Measurements from ENCODE around the gene SLC48A1.

Gene SLC48A1

GRCh38 chr12:47778881-47779280 is 5.8 kb downstream of the SLC48A1 start:
- DNase-seq: no peak

DNA sequence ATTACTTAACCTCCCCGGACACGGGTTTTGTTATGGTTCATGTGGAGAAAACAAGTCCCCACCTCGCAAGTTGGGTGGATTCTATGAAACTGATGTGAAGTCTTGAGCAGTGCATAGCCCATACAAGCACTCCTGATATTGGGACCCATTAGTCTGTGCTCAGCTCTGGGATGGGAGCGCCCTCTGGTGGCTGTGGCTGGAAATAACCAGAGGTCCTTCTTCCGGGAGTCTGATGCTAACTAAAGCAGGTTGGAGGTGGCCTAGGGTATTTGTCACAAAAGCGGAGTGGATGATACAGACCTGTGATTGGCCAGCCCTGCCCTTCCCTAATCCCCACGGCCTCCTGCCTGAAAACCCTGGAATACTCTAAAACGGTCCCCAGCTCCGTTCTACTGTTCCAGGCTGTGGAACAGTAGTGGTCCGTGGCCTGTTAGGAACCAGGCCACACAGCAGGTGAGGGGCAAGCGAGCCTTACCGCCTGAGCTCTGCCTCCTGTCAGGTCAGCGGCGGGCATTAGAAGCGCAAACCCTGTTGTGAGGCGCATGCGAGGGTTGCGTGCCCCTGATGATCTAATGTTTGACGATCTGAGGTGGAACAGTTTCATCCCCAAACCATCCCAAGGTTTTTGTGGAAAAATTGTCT is 6.4 kb downstream of the SLC48A1 start:
- peak; percentile 69 for DNase-seq

DNA sequence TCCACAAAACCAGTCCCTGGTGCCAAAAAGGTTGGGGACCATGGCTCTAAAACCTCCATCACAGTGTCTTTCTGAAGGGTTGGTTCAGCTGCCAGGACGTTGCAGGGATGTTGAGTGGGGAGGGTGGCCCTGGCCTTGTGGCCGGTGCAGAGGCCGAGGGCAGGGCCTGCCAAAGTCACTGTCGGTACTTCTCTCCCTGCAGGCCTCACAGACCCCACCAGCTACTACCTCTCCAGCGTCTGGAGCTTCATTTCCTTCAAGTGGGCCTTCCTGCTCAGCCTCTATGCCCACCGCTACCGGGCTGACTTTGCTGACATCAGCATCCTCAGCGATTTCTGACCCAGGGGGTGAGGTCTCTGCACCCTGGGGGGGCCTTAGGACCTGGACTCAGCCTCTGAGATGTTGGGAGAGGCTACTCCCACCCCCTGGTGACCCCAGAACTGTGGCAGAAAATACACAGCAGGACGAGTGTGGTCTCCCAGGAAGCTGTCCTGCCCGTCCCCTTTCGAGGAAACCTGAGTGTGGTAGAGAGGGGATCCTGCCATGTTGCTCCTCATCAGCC is 7.0 kb downstream of the SLC48A1 start:
- DNase-seq: no peak

DNA sequence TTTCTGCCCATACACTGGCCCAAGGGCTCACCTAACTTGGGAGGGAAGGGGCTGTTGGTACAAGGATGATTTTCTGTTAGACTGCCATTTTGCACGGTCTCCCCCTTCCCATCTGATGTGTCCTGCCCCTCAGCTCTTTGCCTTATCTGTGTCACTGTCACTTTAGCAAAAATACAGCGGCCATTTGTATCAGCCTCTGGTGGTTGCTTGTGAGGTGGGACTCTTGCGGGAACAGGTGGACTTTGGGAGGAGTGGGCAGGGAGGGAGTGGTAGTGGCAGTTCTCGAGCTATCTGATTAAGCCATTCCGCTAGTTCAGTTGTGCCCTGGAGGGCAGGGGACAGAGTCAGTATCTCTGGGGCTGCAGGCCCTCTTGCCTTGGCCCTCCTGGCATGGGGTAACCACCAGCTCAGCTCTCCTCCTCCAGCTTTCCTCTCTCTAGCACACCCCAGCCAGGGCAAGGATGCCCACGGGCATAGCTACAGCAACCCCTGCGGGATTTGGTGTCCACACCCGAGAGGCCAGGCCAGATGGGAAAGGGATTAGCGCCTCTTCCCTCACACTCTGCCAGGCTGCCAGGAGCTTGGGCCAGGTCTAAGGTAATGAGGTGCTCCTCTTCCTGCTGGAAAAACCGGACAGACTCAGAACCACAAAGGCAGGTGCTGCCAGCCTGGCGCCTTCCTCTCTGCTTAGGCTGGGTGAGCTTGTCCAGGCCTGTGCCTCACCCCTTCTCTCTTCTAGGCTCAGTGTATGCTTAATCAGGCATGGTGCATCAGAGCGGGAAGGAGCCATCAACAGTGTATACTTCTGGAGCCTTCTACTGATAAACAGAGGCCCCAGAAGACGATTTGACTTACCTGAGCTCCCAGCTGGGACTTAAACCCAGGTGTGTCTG is 8.7 kb downstream of the SLC48A1 start:
- DNase-seq: no peak

DNA sequence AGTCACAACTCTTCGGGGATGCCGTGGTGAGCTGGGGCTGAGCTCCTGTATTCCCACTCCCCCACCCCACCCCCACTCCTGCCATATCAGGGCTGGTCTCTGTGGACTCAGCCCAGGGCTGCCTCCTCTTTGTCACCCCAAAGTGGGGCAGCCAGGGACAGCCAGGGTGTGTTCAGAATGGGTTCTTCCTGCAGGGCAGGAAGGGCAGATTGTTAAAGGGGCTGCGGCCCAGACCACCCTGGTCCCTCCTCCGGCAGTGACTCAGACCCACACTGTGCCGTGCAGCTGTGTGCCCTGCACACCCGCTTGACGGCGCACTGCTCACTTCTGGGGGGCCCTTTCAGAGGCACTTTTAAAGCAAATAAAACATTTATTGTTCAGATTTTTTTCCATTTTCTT is 9.3 kb downstream of the SLC48A1 start:
- no peak for DNase-seq

GRCh38 chr12:47783024-47783755 is 10.2 kb downstream of the SLC48A1 start:
- no peak for DNase-seq

DNA sequence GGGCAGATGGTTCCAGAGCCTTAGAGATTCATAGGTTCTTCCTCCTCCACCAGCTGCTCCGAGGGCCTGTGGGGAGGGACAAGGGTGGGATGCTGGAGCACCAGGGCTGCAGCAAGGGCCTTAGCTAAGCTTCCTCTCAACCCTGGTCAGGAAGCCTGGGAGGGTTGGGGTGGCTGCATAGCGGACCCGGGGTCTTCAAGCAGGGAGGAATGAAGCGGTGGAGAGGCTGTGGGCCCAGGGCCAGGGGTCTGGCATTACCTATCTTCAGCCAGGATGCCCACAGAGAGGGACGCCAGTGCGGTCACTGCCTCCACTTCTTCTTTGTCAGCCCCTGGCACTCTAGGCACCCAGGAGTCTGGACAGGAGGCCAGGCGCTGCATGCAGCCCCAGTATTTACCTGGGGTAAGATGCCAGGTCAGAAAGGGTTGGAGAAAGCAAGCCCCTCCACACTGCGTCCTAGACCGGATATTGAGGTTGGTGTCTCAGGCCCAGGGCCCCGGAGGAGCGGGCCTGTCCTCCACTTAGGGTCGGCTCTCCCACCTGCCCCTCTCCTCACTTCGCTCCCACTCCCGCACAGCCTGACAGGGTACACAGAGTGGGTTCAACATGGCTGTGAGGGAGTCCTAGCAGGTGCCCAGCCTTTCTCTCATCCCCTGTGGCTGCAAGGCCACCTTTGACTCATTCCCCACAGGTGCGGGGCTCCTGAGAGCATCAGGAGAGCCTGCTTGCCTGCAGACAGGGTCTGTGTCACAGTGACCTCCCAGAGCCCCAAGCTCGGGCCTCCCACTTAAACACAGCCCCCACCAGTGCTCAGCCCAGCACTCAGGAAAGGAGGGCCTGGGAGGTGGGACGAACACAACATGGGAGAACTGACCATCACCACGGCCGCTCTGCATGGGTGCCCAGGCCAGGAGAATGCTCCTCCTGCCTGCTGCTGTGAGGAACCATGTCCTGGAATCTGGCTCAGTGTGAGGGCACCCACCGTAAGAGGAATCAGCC is 11.1 kb downstream of the SLC48A1 start:
- no peak for DNase-seq

DNA sequence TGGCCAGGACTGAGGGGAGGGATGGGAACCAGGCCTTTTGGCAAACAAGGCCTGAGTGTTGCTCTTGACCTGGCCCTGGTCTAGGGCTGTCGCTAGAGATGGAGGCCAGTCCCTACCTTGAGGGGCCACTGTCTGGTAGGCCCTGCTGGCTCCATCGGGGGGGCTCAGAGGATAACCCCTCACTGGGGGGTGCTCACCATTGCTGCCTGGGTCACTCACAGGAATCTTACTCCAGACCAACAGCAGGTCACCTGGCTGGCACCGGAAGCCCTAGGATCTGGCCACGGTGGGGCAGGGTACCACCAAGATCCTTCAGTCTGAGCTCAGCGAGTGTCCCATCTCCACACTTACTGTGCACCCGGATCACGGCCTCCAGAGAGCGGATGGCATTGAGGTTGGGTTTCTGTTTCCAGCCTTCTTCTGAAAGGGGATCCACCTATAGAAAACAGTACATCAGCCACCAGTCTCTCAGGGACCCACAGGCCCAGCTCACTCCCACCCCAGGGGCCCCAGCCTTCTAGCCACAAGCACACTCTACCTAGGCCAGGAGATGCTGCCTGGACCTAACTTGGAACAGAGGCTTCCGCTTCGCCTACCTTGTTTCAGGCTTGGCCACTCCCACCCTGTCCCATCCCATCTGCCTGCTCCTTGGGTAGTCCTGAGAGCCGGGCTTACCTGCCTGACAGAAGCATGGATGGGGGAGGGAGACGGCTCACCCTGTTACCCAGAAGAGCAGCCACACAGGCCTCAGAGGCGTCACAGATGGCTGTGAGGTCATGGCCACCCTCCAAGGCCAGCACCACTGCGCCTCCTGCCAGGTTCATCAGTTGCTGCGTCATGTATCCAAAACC is 12.2 kb downstream of the SLC48A1 start:
- DNase-seq: no peak

DNA sequence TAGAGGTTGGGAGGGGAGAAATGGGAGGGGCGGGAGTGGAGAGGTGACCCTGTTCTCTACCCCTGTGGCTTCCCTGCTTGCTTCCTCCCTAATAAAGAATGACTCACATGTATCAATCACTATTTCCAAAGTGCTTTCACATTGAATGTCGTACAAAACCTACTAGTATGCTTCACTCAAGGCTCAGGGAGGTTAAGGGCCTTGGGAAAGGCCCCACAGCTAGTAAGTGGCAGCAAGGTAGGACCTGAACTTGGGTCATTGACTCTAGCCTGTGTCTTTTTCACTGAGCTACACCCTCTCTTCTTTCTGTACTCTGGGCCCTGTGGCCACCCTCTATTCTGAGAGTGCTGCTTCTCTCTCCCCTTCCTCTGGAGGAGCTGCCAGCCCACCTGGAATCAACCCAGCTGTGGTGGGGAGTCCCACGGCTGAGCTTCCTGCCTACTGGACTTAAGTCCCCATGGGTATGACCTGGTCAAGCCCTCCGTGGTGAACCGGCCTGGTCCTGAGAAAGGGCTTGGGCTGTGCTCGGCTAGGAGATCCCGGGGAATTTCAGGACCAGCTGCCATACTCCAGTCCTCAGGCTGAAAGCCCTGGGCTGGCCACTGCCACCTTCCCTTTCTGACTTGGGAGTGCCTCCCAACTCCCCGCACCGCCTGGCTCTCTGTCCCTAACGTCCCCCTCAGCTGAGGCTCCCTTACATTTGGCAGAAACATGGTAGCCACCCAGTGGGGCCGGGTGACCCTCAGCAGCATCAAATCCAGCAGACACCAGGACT is 13.0 kb downstream of the SLC48A1 start:
- DNase-seq: no peak

DNA sequence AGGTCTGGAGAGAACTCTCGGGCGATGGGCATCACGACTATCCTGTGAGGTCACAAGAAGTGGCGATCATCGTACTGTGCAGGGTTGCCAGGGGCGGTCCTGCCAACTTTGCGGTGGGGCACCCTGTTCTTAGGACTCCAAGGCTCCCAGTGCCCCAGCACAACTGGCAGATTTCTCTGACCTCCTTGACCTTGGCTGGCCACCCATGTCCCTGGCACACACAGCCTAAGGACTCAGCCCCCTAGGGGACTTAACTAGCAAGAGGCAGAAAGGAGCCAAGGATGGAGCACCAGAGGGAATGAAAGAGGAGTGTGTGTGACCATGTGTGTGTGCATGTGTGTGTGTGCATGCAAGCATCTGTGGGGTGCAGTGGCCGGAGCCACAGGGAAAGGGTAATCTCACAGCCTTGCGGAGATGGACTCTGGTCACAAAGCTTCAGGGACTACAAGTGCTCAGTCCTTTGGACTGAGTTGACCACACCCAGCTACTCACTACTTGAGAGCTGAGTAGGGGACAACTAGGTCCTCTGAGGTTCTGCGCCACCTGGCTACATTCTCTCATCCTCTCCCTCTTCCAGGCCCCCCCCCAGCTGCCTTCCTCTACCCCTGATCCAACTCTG is 13.7 kb downstream of the SLC48A1 start:
- DNase-seq: no peak

GRCh38 chr12:47787596-47788319 is 14.7 kb downstream of the SLC48A1 start:
- DNase-seq: no peak

DNA sequence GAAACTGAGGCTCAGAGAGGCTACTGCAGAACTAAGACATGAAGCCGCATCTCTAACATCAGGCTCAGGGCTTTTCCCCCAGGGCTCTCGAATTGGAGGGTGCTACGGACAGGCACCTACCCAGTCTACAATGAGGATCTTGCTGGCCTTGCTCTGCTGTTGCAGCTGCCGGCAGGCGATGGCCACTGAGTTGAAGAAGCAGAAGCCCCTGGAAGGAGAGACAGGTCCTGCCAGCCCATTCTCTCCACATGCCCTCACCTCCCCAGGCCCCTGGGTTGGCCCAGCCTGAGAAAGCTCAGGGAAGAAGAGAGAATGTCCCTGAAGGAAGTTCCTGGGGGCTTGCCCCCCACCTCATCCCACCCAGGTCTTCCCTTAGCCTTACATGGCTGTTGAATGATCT is 16.1 kb downstream of the SLC48A1 start:
- no peak for DNase-seq

- no peak for DNase-seq
Measured at GRCh38 chr12:47789712-47790489, 16.9 kb downstream of the SLC48A1 start.

DNA sequence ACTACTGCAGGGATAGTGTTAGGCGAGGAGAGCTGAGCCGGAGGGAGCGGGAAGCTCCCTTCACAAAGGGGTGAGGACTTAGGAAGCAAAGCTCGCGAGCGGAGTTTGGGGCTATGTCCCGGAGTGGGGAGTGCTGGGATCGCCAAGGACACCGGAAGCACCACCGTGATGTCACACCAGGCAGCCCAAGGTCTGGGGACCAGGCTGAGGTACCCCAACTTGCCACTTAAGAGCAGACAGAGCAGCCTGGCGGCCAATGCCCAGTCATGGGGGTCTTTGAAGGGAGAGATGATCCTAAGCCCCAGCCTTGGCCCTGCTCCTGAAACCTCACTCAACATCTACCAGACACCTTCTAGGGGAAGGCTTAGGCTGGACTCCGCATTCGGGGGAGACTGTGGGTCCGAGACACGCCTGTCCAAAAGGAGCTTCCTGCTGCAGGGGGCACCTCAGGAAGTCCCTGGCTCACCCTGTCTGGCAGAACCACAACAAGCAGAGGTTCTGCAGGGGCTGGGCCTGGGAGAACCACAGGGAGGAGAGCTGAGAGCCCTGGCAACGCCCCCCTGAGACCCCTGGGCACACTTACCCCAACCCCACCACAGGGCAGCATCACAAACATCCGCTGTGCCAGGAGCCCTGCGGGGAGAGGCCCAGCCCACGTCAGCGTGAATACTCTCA is 17.8 kb downstream of the SLC48A1 start:
- DNase-seq: no peak

DNA sequence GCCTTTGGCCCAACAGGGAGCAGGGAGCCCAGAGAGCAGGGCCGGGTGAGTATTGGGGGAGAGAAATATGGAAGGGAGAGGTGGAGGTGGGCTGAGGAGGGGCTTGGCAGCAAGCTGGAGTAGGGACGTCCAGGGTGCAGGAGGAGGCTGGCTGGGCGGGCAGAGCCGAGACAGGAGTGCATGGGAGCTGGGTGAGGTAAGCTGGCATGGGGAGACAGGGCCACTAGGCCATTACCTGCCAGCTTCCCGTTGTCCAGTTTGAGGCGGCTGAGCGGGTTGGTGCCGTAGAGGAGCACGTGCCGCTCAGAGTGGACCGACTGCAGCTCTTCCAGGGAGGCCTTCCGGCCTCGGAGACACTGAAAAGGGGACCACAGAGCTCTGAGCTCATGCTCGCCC is 18.3 kb downstream of the SLC48A1 start:
- no peak for DNase-seq

GRCh38 chr12:47791874-47792273 is 18.8 kb downstream of the SLC48A1 start:
- no peak for DNase-seq

GRCh38 chr12:47793015-47793681 is 20.1 kb downstream of the SLC48A1 start:
- DNase-seq: no peak
